ENCODE measurements around the gene SOCS7. TPM values are rescaled to one million over a fixed set of nuclear protein-coding genes. Genes with fewer than 3 reads are reported as not detected.

The SOCS7 gene
- total RNA-seq, 1 donor from 2014 or later = 26.3 TPM

- no peak for DNase-seq
Observed at GRCh38 chr17:38441429-38442061, 89.9 kb downstream of the SOCS7 start.

DNA sequence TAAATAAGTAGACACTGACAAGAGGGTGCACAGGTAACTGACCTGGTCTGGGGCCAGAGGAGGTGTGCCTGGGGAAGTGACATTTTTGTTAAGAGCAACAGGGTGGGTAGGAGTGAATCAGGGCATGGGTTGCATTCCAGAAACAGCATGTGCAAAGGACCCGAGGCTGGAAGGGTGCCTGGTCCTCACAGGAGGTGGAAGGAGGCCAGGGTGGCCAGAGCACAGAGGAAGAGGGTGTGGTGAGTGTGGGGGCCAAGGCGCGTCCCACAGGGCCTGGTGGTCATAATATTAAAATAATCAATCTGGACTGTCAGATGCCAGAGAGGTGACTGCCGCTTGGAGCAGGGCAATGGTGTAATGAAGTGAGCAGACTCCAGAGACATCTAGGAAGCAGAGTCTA is 90.9 kb downstream of the SOCS7 start:
- DNase-seq = no peak

- DNase-seq = no peak
Observed at GRCh38 chr17:38443356-38444031, 91.8 kb downstream of the SOCS7 start.

GRCh38 chr17:38444151-38444550 is 92.5 kb downstream of the SOCS7 start:
- DNase-seq = peak; percentile 86

DNA sequence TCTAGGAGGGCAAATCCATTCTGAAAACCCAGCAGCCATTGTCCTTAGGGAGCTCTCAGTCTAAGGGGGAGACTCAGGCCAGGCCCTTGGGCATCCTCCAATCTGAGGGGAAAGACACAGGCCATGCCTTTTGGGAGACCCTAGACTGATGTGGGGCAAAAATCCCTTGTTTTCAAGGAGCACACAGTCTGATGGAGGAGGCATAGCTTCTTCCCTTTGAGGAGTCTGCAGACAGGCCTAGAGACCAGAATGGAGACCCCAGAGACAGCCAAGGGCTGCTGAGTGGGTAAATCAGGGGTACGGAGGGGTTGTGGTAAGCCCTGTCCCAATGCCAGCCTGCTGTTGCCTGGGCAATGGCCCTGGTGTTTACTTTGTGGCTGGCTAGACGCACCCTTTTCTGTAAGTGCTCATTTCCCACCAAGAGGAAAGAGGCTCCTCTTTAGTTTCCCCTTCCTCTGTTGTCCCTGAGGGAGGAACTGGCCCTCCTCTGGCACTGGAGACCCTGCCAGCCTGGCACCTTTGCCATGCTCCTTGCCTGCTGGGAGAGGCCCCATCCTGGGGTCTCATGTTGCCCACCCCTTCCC is 96.0 kb downstream of the SOCS7 start:
- no peak for DNase-seq

DNA sequence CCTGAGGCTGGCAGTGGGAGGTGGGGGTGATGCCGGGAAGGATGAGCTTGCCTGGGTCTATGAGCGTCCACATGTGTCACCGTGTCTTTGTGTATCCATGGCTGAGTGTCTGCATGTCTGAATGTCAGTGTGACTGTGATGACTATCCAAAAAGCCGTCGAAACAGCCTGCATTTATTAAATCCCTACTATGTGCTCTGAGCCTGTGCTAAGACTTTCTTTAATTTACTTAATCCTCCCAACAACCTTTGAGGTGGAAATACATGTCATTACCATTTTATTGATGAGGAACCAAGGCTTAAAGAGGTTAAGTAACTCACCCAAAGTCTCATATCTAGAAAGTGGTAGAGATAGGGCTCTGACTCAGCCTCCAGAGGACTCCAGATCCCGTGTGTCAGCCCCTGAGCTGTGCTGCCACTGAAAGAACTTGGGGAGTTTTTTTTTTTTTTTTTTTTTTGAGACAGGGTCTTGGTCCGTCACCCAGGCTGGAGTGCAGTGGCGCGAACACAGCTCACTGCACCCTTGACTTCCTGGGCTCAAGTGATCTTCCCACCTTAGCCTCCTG is 96.6 kb downstream of the SOCS7 start:
- no peak for DNase-seq

DNA sequence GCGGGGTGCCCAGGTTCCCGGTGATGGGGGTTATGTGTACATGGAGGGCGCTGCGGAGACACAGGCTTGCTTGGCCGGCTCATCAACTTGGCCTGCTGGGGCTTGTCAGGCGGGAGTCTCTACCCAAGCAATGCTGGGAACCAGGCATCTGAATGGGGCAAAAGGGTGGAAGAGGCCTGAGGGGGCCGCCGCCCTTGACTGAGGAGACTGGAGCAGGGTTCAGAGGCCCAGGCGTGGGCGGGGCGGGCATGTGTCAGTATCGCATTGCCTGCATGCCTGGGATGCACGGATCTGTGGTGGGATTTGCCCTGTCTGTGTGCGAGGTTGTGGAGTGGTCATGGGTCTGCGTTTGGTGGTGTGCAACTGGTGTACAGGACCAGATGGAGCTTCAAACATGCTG is 97.7 kb downstream of the SOCS7 start:
- DNase-seq = peak; percentile 86

GRCh38 chr17:38450557-38451029 is 98.9 kb downstream of the SOCS7 start:
- DNase-seq = no peak

- DNase-seq = peak; percentile 71
Observed at GRCh38 chr17:38451030-38451839, 99.6 kb downstream of the SOCS7 start.

DNA sequence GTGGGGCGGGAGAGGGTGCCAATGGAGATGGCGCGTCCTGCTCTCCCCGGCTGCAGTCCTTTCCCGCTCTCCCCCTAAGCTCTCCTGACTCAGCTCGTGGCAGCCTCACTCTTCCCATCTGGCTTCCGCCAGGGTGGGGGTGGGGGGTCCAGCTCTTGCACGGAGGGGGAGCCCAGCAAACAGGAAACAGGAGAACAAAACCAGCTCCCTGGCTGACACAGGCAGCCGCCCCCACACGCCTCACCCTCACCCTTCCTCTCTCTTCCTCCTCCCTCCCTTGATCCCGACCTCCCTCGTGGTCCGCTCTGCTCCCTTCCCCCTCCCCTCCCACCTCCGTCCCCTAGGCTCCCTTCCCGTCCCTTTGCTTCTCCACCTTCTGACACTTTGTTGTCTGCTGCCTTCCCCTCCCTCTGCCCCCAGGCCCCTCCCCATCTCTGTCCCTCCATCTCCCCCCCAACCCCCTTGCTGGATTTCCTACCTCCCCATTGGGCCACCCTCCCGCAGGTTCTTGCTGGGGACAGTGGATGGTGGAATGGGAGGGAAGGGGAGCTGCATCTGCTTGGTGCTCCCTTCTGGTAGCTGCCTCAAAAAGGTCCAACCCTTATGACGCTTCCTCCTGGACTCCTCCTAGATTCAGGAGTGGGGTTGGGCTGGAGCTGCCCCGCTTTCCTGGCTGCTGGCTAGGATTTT is 100.3 kb downstream of the SOCS7 start:
- peak; percentile 75 for DNase-seq

GRCh38 chr17:38452719-38453118 is 101.1 kb downstream of the SOCS7 start:
- no peak for DNase-seq

GRCh38 chr17:38453951-38454421 is 102.3 kb downstream of the SOCS7 start:
- DNase-seq = peak; percentile 76

DNA sequence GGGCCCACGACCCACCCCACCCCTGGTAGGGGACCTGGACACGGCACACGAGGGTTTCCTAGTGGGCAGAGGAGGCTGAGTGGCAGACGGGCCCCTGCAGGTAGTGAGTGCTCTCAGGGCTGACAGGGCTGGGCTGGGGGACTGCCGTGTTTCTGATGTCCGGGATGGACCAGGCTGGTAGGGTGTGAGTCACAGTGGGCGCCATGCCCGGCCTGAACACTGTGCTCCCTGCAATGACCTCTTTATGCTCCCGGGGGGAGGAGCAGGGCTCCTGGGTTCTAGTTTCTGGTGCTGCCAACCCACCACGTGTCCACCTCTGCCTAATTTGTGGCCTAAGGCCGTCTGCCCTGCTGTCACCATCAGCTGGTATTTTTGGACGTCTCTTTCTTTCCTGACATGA is 102.9 kb downstream of the SOCS7 start:
- peak; percentile 78 for DNase-seq

Other genes starting within 250 kb of the SOCS7 start
- not detected for gene TBC1D3E, start 223.9 kb upstream of the SOCS7 start, total RNA-seq
- gene TBC1D3, start 159.3 kb upstream of the SOCS7 start, total RNA-seq = not detected
- gene MRPL45, start 54.7 kb upstream of the SOCS7 start, total RNA-seq = 33.5 TPM
- 0.21 TPM for gene GPR179, start 7.9 kb upstream of the SOCS7 start, total RNA-seq
- gene ARHGAP23, start 76.6 kb downstream of the SOCS7 start, total RNA-seq = 67.0 TPM